Neuronal stem cell (in vitro differentiated cells): ENCODE data around the gene NBAS.

Experiments
- DNase-seq: peaks from one replicate; pipeline ENCODE4 v3.0.0-alpha.2; 2013; ENCODE audit warnings: low spot score
- H2AFZ ChIP-seq: one replicate; pipeline ENCODE4 v1.6.1; 2013; ENCODE audit warnings: mild to moderate bottlenecking, low read length, inconsistent platforms
- H2AK5ac ChIP-seq: 2 replicates; pipeline ENCODE4 v1.6.1; 2013; ENCODE audit warnings: low read depth, mild to moderate bottlenecking, inconsistent platforms, low read length, moderate library complexity, mixed read lengths
- H2BK120ac ChIP-seq: 2 replicates; pipeline ENCODE4 v1.6.1; 2013; ENCODE audit warnings: low read depth, mild to moderate bottlenecking, inconsistent platforms, low read length, moderate library complexity, mixed read lengths
- H2BK12ac ChIP-seq: one replicate; pipeline ENCODE4 v1.6.1; 2013; ENCODE audit warnings: low read length, inconsistent platforms
- H2BK15ac ChIP-seq: 2 replicates; pipeline ENCODE4 v1.6.1; 2013; ENCODE audit warnings: mild to moderate bottlenecking, low read length, inconsistent platforms, mixed read lengths
- H2BK5ac ChIP-seq: one replicate; pipeline ENCODE4 v1.6.1; 2013; ENCODE audit warnings: inconsistent platforms, mild to moderate bottlenecking, low read length, moderate library complexity
- H3K14ac ChIP-seq: one replicate; pipeline ENCODE4 v1.6.1; 2013; ENCODE audit warnings: low read length, inconsistent platforms
- H3K18ac ChIP-seq: 2 replicates; pipeline ENCODE4 v1.6.1; 2013; ENCODE audit warnings: low read length, inconsistent platforms
- H3K23ac ChIP-seq: 2 replicates; pipeline ENCODE4 v1.6.1; 2013; ENCODE audit warnings: low read depth, mild to moderate bottlenecking, mixed read lengths, low read length, inconsistent platforms; ENCODE audit not compliant: poor library complexity
- H3K27ac ChIP-seq: replicated peaks from 3 replicates; pipeline ENCODE4 v1.5.1; 2013; ENCODE audit warnings: low read length, inconsistent platforms
- H3K27me3 ChIP-seq, 3 experiments: 2 replicates each; pipeline ENCODE4 v1.6.1; 2013; ENCODE audit warnings: low read length in 3 of 3, mild to moderate bottlenecking in 2 of 3, inconsistent platforms in 1 of 3, low read depth in 1 of 3, mixed read lengths in 1 of 3, moderate library complexity in 1 of 3; ENCODE audit not compliant: control insufficient read depth in 3 of 3, insufficient read depth in 3 of 3
- H3K36me3 ChIP-seq, 2 donors: replicated peaks in 1 of 2; 2 replicates each; pipeline ENCODE4 v1.6.1; 2013; ENCODE audit warnings: low read length in 2 of 2; ENCODE audit not compliant: control insufficient read depth in 2 of 2, insufficient read depth in 2 of 2
- H3K4ac ChIP-seq: 2 replicates; pipeline ENCODE4 v1.6.1; 2013; ENCODE audit warnings: inconsistent platforms, mild to moderate bottlenecking, low read length, moderate library complexity
- H3K4me1 ChIP-seq, 2 donors: 1 replicate in 1 of 2; 2 replicates in 1 of 2; pipeline ENCODE4 v1.6.1; 2013; ENCODE audit warnings: low read length in 2 of 2, low read depth in 1 of 2; ENCODE audit not compliant: control insufficient read depth in 2 of 2, insufficient read depth in 1 of 2
- H3K4me2 ChIP-seq: one replicate; pipeline ENCODE4 v1.6.1; 2013; ENCODE audit warnings: mild to moderate bottlenecking, low read length, inconsistent platforms; ENCODE audit not compliant: insufficient read depth, poor library complexity, severe bottlenecking
- H3K4me3 ChIP-seq, 2 donors: 2 replicates each; pipeline ENCODE4 v1.5.1; 2013; ENCODE audit warnings: low read length in 2 of 2, mild to moderate bottlenecking in 2 of 2, inconsistent platforms in 1 of 2, moderate library complexity in 1 of 2
- H3K79me1 ChIP-seq: one replicate; pipeline ENCODE4 v1.6.1; 2013; ENCODE audit warnings: low read depth, mild to moderate bottlenecking, inconsistent platforms, low read length, moderate library complexity
- H3K9ac ChIP-seq: one replicate; pipeline ENCODE4 v1.6.1; 2013; ENCODE audit warnings: mild to moderate bottlenecking, low read depth, low read length, inconsistent platforms; ENCODE audit not compliant: poor library complexity
- H3K9me3 ChIP-seq, 2 donors: replicated peaks in 1 of 2; 2 replicates each; pipeline versions ENCODE3 to v1.6.1; 2013; ENCODE audit warnings: low read length in 2 of 2, mild to moderate bottlenecking in 2 of 2, inconsistent platforms in 1 of 2, low read depth in 1 of 2, mixed read lengths in 1 of 2, moderate library complexity in 1 of 2; ENCODE audit not compliant: control insufficient read depth in 2 of 2, insufficient read depth in 1 of 2
- H4K8ac ChIP-seq: one replicate; pipeline ENCODE4 v1.6.1; 2013; ENCODE audit warnings: low read depth, mild to moderate bottlenecking, inconsistent platforms, low read length, moderate library complexity
- H4K91ac ChIP-seq: one replicate; pipeline ENCODE4 v1.6.1; 2013; ENCODE audit warnings: low read length, low read depth, mild to moderate bottlenecking, inconsistent platforms; ENCODE audit not compliant: poor library complexity
- WGBS, 2 donors: extraction: QIAGEN DNeasy Blood & Tissue Kit; methylation state at CpG; one replicate each; pipeline ENCODE4 v1.1.7; 2013; ENCODE audit warnings: missing lambda C conversion rate in 2 of 2, mixed read lengths in 1 of 2; ENCODE audit not compliant: insufficient read length in 2 of 2, insufficient replicate concordance in 1 of 2; ENCODE audit errors: extremely low coverage in 2 of 2; 5-methylcytosine and 5-hydroxymethylcytosine counted together

NBAS gene

GRCh38 chr2:15432642-15433256, 128.4 kb downstream of the NBAS start:
- Histone ChIP-seq H2AFZ (no peak overlapping the region), H3K36me3 (no peaks in the 10 kb centered on the region), H3K27me3 (no peaks in the 10 kb centered on the region), H2BK120ac (no peak overlapping the region), H3K4me2 (no peak overlapping the region), H2BK12ac (no peak overlapping the region), H2BK15ac (no peak overlapping the region), H3K9me3 (no peaks in the 10 kb centered on the region), H4K8ac (no peak overlapping the region), H2AK5ac (no peak overlapping the region), H3K14ac (no peak overlapping the region), H2BK5ac (no peak overlapping the region), H3K79me1 (no peaks in the 10 kb centered on the region), H3K23ac (no peak overlapping the region), H4K91ac (no peak overlapping the region), H3K9ac (no peak overlapping the region), H3K4me3 (no peak overlapping the region), H3K4ac (no peak overlapping the region), H3K27ac (no peak overlapping the region), H3K18ac (no peak overlapping the region), H3K4me1 (peaks cover 0 to 2% of the 10 kb centered on the region in 2 donors)
- DNase-seq = no peak
- WGBS, 2 donors = no CpG with 5 or more reads among the region's 5 CpGs

GRCh38 chr2:15429032-15429431, 132.1 kb downstream of the NBAS start:
- no peak overlapping the region for H3K4ac ChIP-seq
- no peaks in the 10 kb centered on the region for H3K27me3 ChIP-seq
- H3K14ac ChIP-seq = no peak overlapping the region
- H3K23ac ChIP-seq = no peak overlapping the region
- no peak for DNase-seq
- no peak overlapping the region for H3K9ac ChIP-seq
- H3K18ac ChIP-seq = no peak overlapping the region
- peaks cover 3% of the 10 kb centered on the region in 2 donors for H3K36me3 ChIP-seq
- H3K4me2 ChIP-seq = no peak overlapping the region
- H3K4me1 ChIP-seq = peaks cover 6 to 13% of the 10 kb centered on the region in 2 donors
- H2BK5ac ChIP-seq = no peak overlapping the region
- no peak overlapping the region for H3K27ac ChIP-seq
- no peak overlapping the region for H2BK12ac ChIP-seq
- H2AK5ac ChIP-seq = no peak overlapping the region
- no peak overlapping the region for H4K8ac ChIP-seq
- H3K4me3 ChIP-seq = no peak overlapping the region
- H3K79me1 ChIP-seq = no peaks in the 10 kb centered on the region
- no CpG with 5 or more reads among the region's 1 CpG for WGBS, 2 donors
- H2BK15ac ChIP-seq = no peak overlapping the region
- no peak overlapping the region for H4K91ac ChIP-seq
- H3K9me3 ChIP-seq = no peaks in the 10 kb centered on the region
- no peak overlapping the region for H2AFZ ChIP-seq
- H2BK120ac ChIP-seq = no peak overlapping the region

GRCh38 chr2:15427987-15428386, 133.1 kb downstream of the NBAS start:
- Histone ChIP-seq H3K27me3 (no peaks in the 10 kb centered on the region), H4K8ac (no peak overlapping the region), H2AFZ (no peak overlapping the region), H3K4me3 (no peak overlapping the region), H3K14ac (no peak overlapping the region), H3K4me2 (no peak overlapping the region), H2AK5ac (no peak overlapping the region), H2BK5ac (no peak overlapping the region), H3K18ac (no peak overlapping the region), H3K36me3 (peaks cover 3 to 10% of the 10 kb centered on the region in 2 donors), H3K27ac (no peak overlapping the region), H3K4me1 (peaks cover 6 to 13% of the 10 kb centered on the region in 2 donors), H3K4ac (no peak overlapping the region), H3K23ac (no peak overlapping the region), H2BK15ac (no peak overlapping the region), H3K79me1 (no peaks in the 10 kb centered on the region), H3K9me3 (no peaks in the 10 kb centered on the region), H3K9ac (no peak overlapping the region), H2BK12ac (no peak overlapping the region), H4K91ac (no peak overlapping the region), H2BK120ac (no peak overlapping the region)
- no peak for DNase-seq

- Histone ChIP-seq H3K4me1 (peaks cover 6 to 13% of the 10 kb centered on the region in 2 donors), H4K8ac (no peak overlapping the region), H3K36me3 (peaks cover 3 to 10% of the 10 kb centered on the region in 2 donors), H2AFZ (no peak overlapping the region), H3K18ac (no peak overlapping the region), H3K9me3 (no peaks in the 10 kb centered on the region), H3K27ac (no peak overlapping the region), H3K9ac (no peak overlapping the region), H3K4me3 (no peak overlapping the region), H2BK5ac (no peak overlapping the region), H2BK12ac (no peak overlapping the region), H3K79me1 (no peaks in the 10 kb centered on the region), H3K4me2 (no peak overlapping the region), H2AK5ac (no peak overlapping the region), H3K27me3 (no peaks in the 10 kb centered on the region), H3K14ac (no peak overlapping the region), H3K23ac (no peak overlapping the region), H2BK120ac (no peak overlapping the region), H2BK15ac (no peak overlapping the region), H4K91ac (no peak overlapping the region), H3K4ac (no peak overlapping the region)
- no peak for DNase-seq
- no CpG with 5 or more reads among the region's 5 CpGs for WGBS, 2 donors
Observed at GRCh38 chr2:15426606-15427005, 134.5 kb downstream of the NBAS start.
